ENCODE data around the gene SMIM7.

The SMIM7 gene

DNA sequence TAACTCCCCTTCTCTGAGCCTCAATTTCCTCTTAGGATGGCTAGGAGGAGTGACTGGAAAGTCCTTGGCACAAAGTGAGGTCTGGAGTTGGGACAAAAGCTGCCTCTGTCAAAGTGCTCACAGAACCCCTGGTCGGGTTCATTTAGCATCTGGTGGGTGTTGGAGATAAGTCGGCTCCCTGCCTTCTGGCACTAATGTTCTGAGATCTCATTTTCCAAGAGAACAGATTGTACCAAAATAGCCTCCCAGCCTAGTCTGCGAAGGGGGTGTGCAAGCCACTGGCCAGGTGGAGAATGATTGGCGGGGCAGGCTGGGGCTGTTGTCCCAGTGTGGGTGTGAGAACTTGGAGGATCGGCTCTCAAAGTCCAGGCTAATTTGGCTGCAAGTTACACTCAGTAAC, 39.0 kb upstream of the SMIM7 start:
- Histone ChIP-seq H3K36me3 (ENCODE audit: insufficient read depth, low read length) (no peaks in the 10 kb centered on the region), H3K4me3 (ENCODE audit: low read depth in 1 of 2, low read length in 2 of 2) (no peak overlapping the region), H3K9me3 (ENCODE audit: insufficient read depth, low read length, severe bottlenecking) (no peaks in the 10 kb centered on the region), H3K27me3 (ENCODE audit: insufficient read depth, low read length, poor library complexity) (no peaks in the 10 kb centered on the region), H4K20me1 (ENCODE audit: insufficient read depth, low read length) (no peaks in the 10 kb centered on the region), H2AFZ (ENCODE audit: low read depth, low read length) (no peak overlapping the region), H3K9ac (ENCODE audit: low read depth, low read length) (no peak overlapping the region), H3K79me2 (ENCODE audit: insufficient read depth, low read length) (no peaks in the 10 kb centered on the region), H3K4me1 (ENCODE audit: insufficient read depth, low read length) (no peaks in the 10 kb centered on the region), H3K27ac (ENCODE audit: low read length) (no peak overlapping the region), H3K4me2 (ENCODE audit: insufficient read depth, low read length) (no peak overlapping the region)
- DNase-seq: no peak
- TF ChIP-seq, protein P1, sequence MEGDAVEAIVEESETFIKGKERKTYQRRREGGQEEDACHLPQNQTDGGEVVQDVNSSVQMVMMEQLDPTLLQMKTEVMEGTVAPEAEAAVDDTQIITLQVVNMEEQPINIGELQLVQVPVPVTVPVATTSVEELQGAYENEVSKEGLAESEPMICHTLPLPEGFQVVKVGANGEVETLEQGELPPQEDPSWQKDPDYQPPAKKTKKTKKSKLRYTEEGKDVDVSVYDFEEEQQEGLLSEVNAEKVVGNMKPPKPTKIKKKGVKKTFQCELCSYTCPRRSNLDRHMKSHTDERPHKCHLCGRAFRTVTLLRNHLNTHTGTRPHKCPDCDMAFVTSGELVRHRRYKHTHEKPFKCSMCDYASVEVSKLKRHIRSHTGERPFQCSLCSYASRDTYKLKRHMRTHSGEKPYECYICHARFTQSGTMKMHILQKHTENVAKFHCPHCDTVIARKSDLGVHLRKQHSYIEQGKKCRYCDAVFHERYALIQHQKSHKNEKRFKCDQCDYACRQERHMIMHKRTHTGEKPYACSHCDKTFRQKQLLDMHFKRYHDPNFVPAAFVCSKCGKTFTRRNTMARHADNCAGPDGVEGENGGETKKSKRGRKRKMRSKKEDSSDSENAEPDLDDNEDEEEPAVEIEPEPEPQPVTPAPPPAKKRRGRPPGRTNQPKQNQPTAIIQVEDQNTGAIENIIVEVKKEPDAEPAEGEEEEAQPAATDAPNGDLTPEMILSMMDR (IDR thresholded peaks at IDR 0.05; ENCODE audit: borderline replicate concordance, extremely low read depth, low read length, poor library complexity, severe bottlenecking): no peak
- no peak for TF ChIP-seq EZH2 (IDR thresholded peaks at IDR 0.05; ENCODE audit: borderline replicate concordance, low read depth, low read length, severe bottlenecking)
- no peak for ATAC-seq (ENCODE audit: insufficient read depth, low read depth)

- H3K9ac ChIP-seq (ENCODE audit: low read depth, low read length): no peak overlapping the region
- no peaks in the 10 kb centered on the region for H3K36me3 ChIP-seq (ENCODE audit: insufficient read depth, low read length)
- H3K27me3 ChIP-seq (ENCODE audit: insufficient read depth, low read length, poor library complexity): no peaks in the 10 kb centered on the region
- no peak for ATAC-seq (ENCODE audit: insufficient read depth, low read depth)
- TF ChIP-seq, protein P1 (IDR thresholded peaks at IDR 0.05; ENCODE audit: borderline replicate concordance, extremely low read depth, low read length, poor library complexity, severe bottlenecking): no peak
- no peak for TF ChIP-seq EZH2 (IDR thresholded peaks at IDR 0.05; ENCODE audit: borderline replicate concordance, low read depth, low read length, severe bottlenecking)
- no peak overlapping the region for H3K27ac ChIP-seq (ENCODE audit: low read length)
- no peak overlapping the region for H3K4me3 ChIP-seq (ENCODE audit: low read depth in 1 of 2, low read length in 2 of 2)
- DNase-seq: no peak
- H3K4me1 ChIP-seq (ENCODE audit: insufficient read depth, low read length): no peaks in the 10 kb centered on the region
- H3K4me2 ChIP-seq (ENCODE audit: insufficient read depth, low read length): no peak overlapping the region
- no peaks in the 10 kb centered on the region for H3K79me2 ChIP-seq (ENCODE audit: insufficient read depth, low read length)
- H3K9me3 ChIP-seq (ENCODE audit: insufficient read depth, low read length, severe bottlenecking): no peaks in the 10 kb centered on the region
- no peak overlapping the region for H2AFZ ChIP-seq (ENCODE audit: low read depth, low read length)
- no peaks in the 10 kb centered on the region; the same call in 1 of the 2 replicates for H4K20me1 ChIP-seq (ENCODE audit: insufficient read depth, low read length)
Observed at GRCh38 chr19:16688084-16688483, 28.1 kb upstream of the SMIM7 start.

DNA sequence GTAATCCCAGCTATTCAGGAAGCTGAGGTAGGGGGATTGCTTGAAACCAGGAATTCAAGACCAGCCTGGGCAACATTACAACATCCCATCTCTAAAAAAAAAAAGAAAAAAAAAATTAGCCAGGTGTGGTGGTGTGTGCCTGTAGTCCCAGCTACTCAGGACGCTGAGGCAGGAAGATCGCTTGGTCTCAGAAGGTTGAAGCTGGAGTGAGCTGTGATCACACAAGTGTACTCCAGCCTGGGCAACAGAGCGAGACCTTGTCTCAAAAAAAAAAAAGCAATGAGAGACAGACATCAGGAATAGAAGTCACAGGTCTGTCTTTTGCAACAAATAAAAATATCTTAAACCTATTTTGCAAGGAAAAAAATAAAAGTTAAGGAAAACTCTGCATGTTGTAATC, 24.3 kb upstream of the SMIM7 start:
- Histone ChIP-seq H3K4me3 (ENCODE audit: low read depth in 1 of 2, low read length in 2 of 2) (no peak overlapping the region), H3K79me2 (ENCODE audit: insufficient read depth, low read length) (no peaks in the 10 kb centered on the region), H4K20me1 (ENCODE audit: insufficient read depth, low read length) (no peaks in the 10 kb centered on the region; the same call in 1 of the 2 replicates), H3K36me3 (ENCODE audit: insufficient read depth, low read length) (no peaks in the 10 kb centered on the region), H3K27ac (ENCODE audit: low read length) (no peak overlapping the region), H3K9ac (ENCODE audit: low read depth, low read length) (no peak overlapping the region), H3K4me1 (ENCODE audit: insufficient read depth, low read length) (no peaks in the 10 kb centered on the region), H2AFZ (ENCODE audit: low read depth, low read length) (no peak overlapping the region), H3K4me2 (ENCODE audit: insufficient read depth, low read length) (no peak overlapping the region), H3K9me3 (ENCODE audit: insufficient read depth, low read length, severe bottlenecking) (peaks cover 2% of the 10 kb centered on the region), H3K27me3 (ENCODE audit: insufficient read depth, low read length, poor library complexity) (no peaks in the 10 kb centered on the region)
- TF ChIP-seq, protein P1 (IDR thresholded peaks at IDR 0.05; ENCODE audit: borderline replicate concordance, extremely low read depth, low read length, poor library complexity, severe bottlenecking): no peak
- TF ChIP-seq EZH2 (IDR thresholded peaks at IDR 0.05; ENCODE audit: borderline replicate concordance, low read depth, low read length, severe bottlenecking): no peak
- ATAC-seq (ENCODE audit: insufficient read depth, low read depth) (no peak), DNase-seq (no peak)

DNA sequence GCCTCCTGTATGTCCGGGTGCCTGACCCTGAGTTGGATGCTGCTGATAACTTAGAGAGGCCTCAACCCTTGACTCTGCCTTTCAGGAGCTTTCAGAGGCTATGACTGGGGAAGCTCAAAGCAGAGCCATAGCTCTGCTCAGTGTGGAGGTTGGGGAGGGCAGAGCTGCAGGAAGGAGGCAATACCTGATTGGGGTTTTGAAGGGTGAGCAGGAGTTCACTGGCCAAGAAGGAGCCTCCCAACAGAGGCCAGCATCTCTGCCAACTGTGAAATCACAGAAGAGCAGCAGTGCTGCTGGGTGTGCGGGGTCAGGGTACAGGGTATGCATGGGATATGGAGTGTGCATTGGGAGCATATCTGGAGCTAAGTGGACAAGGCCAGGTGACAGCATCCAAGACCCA, 22.6 kb upstream of the SMIM7 start:
- H4K20me1 ChIP-seq (ENCODE audit: insufficient read depth, low read length): no peaks in the 10 kb centered on the region
- H2AFZ ChIP-seq (ENCODE audit: low read depth, low read length): no peak overlapping the region
- no peak overlapping the region for H3K4me3 ChIP-seq (ENCODE audit: low read depth in 1 of 2, low read length in 2 of 2)
- H3K27me3 ChIP-seq (ENCODE audit: insufficient read depth, low read length, poor library complexity): no peaks in the 10 kb centered on the region
- no peaks in the 10 kb centered on the region for H3K4me1 ChIP-seq (ENCODE audit: insufficient read depth, low read length)
- no peak overlapping the region for H3K9ac ChIP-seq (ENCODE audit: low read depth, low read length)
- peaks cover 2% of the 10 kb centered on the region for H3K9me3 ChIP-seq (ENCODE audit: insufficient read depth, low read length, severe bottlenecking)
- H3K36me3 ChIP-seq (ENCODE audit: insufficient read depth, low read length): no peaks in the 10 kb centered on the region
- DNase-seq (no peak), ATAC-seq (ENCODE audit: insufficient read depth, low read depth) (no peak)
- TF ChIP-seq, protein P1 (IDR thresholded peaks at IDR 0.05; ENCODE audit: borderline replicate concordance, extremely low read depth, low read length, poor library complexity, severe bottlenecking): no peak
- TF ChIP-seq EZH2 (IDR thresholded peaks at IDR 0.05; ENCODE audit: borderline replicate concordance, low read depth, low read length, severe bottlenecking): no peak
- no peaks in the 10 kb centered on the region for H3K79me2 ChIP-seq (ENCODE audit: insufficient read depth, low read length)
- H3K27ac ChIP-seq (ENCODE audit: low read length): no peak overlapping the region
- no peak overlapping the region for H3K4me2 ChIP-seq (ENCODE audit: insufficient read depth, low read length)

Measured in DND-41 (cell line).